Retinal pigment epithelial cell (primary cell): ENCODE measurements around the gene TDRD6.
"Not testable (repeated sequence)": the region's sequence is repeated elsewhere in the genome, so short reads cannot be mapped to it uniquely, and the experiment has no call there.

Experiments
- DNase-seq: peaks from one replicate; pipeline ENCODE4 v3.0.0-alpha.2; 2010; ENCODE audit warnings: low read depth
- H3K4me3 ChIP-seq: 2 replicates; pipeline ENCODE4 v1.5.1; 2011; ENCODE audit warnings: mild to moderate bottlenecking, low read length, control low read depth, moderate library complexity
- TF ChIP-seq, protein P1 (sequence below): conservative IDR thresholded peaks from 2 replicates; pipeline ENCODE4 v1.5.1; 2011; ENCODE audit warnings: low read depth, low read length, control low read depth, inconsistent platforms

Gene TDRD6, protein sequence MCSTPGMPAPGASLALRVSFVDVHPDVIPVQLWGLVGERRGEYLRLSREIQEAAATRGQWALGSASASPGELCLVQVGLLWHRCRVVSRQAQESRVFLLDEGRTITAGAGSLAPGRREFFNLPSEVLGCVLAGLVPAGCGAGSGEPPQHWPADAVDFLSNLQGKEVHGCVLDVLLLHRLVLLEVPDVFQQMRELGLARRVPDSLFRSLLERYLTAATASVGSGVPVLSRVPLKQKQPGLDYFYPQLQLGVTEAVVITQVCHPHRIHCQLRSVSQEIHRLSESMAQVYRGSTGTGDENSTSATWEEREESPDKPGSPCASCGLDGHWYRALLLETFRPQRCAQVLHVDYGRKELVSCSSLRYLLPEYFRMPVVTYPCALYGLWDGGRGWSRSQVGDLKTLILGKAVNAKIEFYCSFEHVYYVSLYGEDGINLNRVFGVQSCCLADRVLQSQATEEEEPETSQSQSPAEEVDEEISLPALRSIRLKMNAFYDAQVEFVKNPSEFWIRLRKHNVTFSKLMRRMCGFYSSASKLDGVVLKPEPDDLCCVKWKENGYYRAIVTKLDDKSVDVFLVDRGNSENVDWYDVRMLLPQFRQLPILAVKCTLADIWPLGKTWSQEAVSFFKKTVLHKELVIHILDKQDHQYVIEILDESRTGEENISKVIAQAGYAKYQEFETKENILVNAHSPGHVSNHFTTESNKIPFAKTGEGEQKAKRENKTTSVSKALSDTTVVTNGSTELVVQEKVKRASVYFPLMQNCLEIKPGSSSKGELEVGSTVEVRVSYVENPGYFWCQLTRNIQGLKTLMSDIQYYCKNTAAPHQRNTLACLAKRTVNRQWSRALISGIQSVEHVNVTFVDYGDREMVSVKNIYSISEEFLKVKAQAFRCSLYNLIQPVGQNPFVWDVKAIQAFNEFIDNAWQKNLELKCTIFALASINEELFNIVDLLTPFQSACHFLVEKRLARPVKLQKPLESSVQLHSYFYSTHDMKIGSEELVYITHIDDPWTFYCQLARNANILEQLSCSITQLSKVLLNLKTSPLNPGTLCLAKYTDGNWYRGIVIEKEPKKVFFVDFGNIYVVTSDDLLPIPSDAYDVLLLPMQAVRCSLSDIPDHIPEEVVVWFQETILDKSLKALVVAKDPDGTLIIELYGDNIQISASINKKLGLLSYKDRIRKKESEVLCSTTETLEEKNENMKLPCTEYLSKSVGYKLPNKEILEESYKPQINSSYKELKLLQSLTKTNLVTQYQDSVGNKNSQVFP (N-terminal part only)

DNA sequence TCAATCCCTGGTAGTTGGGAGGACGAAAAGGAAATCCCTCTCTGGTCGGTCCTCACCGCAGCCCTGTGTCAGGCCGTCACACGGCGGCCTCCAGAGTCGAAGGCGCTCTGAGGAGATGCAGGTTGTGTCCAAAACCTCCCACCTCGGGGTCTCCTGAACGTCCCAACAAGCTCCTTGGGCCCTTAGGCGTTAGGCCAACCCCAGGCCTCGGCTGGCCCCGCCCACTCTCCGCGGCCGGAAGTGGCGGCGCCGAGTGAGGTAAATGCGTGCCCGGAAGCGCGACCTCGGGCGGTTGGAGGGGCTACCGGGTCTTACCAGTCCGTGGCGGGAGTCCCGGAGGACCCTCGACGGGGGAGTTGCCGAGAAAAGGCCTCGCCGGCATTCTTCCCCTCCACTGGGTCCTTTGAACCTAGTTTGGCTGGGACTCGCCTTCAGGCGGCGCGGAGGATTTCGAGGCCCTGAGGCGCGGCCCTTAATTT, at the start of gene TDRD6:
TSS of gene TDRD6 (plus strand) at position 267 of the 479 bp plus-strand sequence. CDS start 244 bp downstream, outside the sequence.
- TF ChIP-seq, protein P1, sequence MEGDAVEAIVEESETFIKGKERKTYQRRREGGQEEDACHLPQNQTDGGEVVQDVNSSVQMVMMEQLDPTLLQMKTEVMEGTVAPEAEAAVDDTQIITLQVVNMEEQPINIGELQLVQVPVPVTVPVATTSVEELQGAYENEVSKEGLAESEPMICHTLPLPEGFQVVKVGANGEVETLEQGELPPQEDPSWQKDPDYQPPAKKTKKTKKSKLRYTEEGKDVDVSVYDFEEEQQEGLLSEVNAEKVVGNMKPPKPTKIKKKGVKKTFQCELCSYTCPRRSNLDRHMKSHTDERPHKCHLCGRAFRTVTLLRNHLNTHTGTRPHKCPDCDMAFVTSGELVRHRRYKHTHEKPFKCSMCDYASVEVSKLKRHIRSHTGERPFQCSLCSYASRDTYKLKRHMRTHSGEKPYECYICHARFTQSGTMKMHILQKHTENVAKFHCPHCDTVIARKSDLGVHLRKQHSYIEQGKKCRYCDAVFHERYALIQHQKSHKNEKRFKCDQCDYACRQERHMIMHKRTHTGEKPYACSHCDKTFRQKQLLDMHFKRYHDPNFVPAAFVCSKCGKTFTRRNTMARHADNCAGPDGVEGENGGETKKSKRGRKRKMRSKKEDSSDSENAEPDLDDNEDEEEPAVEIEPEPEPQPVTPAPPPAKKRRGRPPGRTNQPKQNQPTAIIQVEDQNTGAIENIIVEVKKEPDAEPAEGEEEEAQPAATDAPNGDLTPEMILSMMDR, result no peak
- H3K4me3 ChIP-seq, result no peak within 1 kb of the TSS
- DNase-seq, result no peak

DNA sequence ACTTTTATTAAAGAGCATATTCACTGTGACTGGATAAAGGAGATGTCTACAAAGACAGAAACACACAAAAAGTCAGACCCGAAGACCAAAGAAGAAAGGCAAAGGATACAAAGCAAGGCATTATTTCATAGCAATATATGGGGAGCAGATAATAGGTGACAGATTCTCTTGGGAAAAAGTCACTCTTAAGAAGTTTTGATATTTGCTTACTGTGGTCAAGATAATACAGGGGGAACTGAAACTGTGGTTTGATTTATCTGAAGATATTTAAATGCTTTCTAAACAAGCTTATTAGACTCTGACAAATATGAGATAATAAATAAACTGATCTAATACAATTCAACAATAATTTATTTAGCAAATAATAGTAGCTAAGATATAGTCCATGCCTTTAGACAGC, 49.8 kb upstream of the TDRD6 start:
- no peak for DNase-seq
- no peak overlapping the region for H3K4me3 ChIP-seq
- TF ChIP-seq, protein P1, result no peak

DNA sequence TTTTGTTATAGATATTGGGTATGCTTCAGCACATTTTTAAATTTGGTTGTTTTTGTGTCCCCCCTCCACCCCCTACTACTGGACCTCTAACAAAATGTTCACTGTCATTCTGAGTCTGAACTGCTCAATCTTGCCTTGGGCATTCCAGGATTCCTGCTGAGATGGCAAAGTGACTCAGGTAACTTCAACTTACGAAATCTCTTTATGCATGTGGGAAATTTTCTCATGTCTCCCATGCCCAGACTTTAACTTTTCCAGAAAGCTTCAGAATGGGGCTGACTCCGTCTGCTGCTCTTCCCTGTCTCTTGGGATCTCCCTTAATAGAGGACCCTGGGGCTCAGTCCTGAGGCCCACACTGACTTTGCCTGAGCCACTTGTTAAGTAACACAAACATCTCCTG, 49.0 kb upstream of the TDRD6 start:
- no peak for DNase-seq
- TF ChIP-seq, protein P1, result no peak
- no peak overlapping the region for H3K4me3 ChIP-seq

DNA sequence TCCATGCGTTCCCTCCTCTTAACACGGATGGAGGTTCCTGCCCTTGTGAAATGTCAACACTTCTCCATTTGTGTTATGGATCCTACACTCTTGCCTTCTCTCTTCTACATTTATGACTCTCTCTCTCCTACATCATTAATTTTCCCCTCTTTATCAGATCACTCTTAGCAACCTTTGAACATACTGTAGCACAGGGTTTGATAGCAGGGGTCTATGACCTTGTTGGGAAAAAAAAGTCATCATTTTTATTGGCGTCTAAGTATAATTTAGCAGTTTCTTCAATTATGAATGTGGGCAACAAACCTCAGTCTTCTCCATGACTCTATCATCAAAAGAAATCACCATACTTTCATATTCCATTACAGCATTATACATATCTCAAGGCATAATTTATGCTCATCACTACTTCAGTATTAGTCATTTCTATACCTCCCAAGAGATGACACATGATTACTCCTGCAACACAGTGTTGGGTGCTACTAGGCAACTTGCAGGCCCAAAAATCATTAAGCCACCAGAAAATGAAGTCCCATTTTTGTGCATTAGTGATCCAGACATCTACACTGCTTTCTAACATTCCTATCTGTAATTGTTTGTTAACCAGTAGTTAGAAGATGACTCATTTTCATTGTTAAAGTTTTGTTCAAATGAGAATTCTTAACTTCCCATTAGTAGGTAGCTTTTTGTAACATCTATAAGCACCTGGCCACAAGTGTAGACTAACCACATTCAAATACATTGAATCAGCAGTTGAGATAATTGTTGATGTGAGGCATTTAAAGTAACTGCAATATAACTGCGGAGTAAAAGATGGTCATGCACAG, 44.5 kb upstream of the TDRD6 start:
- TF ChIP-seq, protein P1, result no peak
- DNase-seq, result no peak
- H3K4me3 ChIP-seq, result no peak overlapping the region

DNA sequence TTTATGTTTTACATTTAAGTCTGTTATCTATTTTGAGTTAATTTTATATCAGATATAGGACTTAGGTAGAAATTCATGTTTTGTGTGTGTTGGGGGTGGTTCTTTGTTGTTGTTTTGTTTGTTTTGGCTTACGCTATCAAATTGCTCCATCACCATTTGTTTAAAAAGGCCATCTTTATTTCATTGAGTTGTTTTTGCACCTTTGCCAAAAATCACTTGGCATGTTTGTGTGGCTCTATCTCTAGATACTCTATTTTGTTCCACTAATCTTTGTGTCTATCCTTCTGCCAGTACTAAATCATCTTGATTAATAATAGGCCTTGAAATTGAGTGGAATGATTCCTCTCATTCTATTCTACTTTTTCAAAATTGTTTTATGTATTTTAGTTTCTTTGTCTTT, 42.4 kb upstream of the TDRD6 start:
- TF ChIP-seq, protein P1, result no peak
- no peak for DNase-seq
- no peak overlapping the region for H3K4me3 ChIP-seq

DNA sequence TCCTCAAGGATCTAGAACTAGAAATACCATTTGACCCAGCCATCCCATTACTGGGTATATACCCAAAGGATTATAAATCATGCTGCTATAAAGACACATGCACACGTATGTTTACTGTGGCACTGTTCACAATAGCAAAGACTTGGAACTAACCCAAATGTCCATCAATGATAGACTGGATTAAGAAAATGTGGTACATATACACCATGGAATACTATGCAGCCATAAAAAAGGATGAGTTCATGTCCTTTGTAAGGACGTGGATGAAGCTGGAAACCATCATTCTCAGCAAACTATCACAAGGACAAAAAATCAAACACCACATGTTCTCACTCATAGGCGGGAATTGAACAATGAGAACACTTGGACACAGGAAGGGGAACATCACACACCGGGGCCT, 39.6 kb upstream of the TDRD6 start:
- DNase-seq, result not testable (repeated sequence)

More for the DNA sequence above, 39.6 kb upstream of the TDRD6 start:
- H3K4me3 ChIP-seq, result not testable (repeated sequence)
